ENCODE results near the gene TCF7.

The TCF7 gene

GRCh38 chr5:134088994-134089560 lies 25.4 kb upstream of the TCF7 start:
- in situ Hi-C loops (cut with HindIII; ENCODE audit: low sequenced_read_pairs), result loop anchor here (5.0 kb wide), 2 partner anchors 37 to 38 kb away; no protein-coding TSS in a partner anchor

GRCh38 chr5:134090522-134090921 lies 24.0 kb upstream of the TCF7 start:
- in situ Hi-C loops (cut with HindIII; ENCODE audit: low sequenced_read_pairs), result no loop called here

GRCh38 chr5:134091626-134092121 lies 22.8 kb upstream of the TCF7 start:
- in situ Hi-C loops (cut with HindIII; ENCODE audit: low sequenced_read_pairs), result no loop called here

GRCh38 chr5:134092875-134093274 lies 21.6 kb upstream of the TCF7 start:
- in situ Hi-C loops (cut with HindIII; ENCODE audit: low sequenced_read_pairs), result no loop called here

- in situ Hi-C loops (cut with HindIII; ENCODE audit: low sequenced_read_pairs), result no loop called here
Observed at GRCh38 chr5:134093351-134093750, 21.1 kb upstream of the TCF7 start.

- in situ Hi-C loops (cut with HindIII; ENCODE audit: low sequenced_read_pairs), result no loop called here
Observed at GRCh38 chr5:134095293-134095692, 19.2 kb upstream of the TCF7 start.

- in situ Hi-C loops (cut with HindIII; ENCODE audit: low sequenced_read_pairs), result no loop called here
Observed at GRCh38 chr5:134095887-134096589, 18.4 kb upstream of the TCF7 start.

GRCh38 chr5:134097211-134097749 lies 17.2 kb upstream of the TCF7 start:
- in situ Hi-C loops (cut with HindIII; ENCODE audit: low sequenced_read_pairs), result no loop called here

GRCh38 chr5:134098690-134099089 lies 15.8 kb upstream of the TCF7 start:
- in situ Hi-C loops (cut with HindIII; ENCODE audit: low sequenced_read_pairs), result no loop called here

GRCh38 chr5:134099288-134099872 lies 15.1 kb upstream of the TCF7 start:
- in situ Hi-C loops (cut with HindIII; ENCODE audit: low sequenced_read_pairs), result no loop called here

GRCh38 chr5:134099939-134100282 lies 14.6 kb upstream of the TCF7 start:
- in situ Hi-C loops (cut with HindIII; ENCODE audit: low sequenced_read_pairs), result no loop called here

GRCh38 chr5:134100283-134101091 lies 14.0 kb upstream of the TCF7 start:
- in situ Hi-C loops (cut with HindIII; ENCODE audit: low sequenced_read_pairs), result no loop called here

- in situ Hi-C loops (cut with HindIII; ENCODE audit: low sequenced_read_pairs), result no loop called here
Observed at GRCh38 chr5:134101686-134102439, 12.6 kb upstream of the TCF7 start.

- in situ Hi-C loops (cut with HindIII; ENCODE audit: low sequenced_read_pairs), result no loop called here
Observed at GRCh38 chr5:134103397-134103796, 11.1 kb upstream of the TCF7 start.

- in situ Hi-C loops (cut with HindIII; ENCODE audit: low sequenced_read_pairs), result no loop called here
Observed at GRCh38 chr5:134103998-134104654, 10.4 kb upstream of the TCF7 start.

GRCh38 chr5:134106991-134107701 lies 7.3 kb upstream of the TCF7 start:
- in situ Hi-C loops (cut with HindIII; ENCODE audit: low sequenced_read_pairs), result no loop called here

GRCh38 chr5:134107779-134108178 lies 6.7 kb upstream of the TCF7 start:
- in situ Hi-C loops (cut with HindIII; ENCODE audit: low sequenced_read_pairs), result no loop called here

- in situ Hi-C loops (cut with HindIII; ENCODE audit: low sequenced_read_pairs), result no loop called here
Observed at GRCh38 chr5:134110382-134110781, 4.1 kb upstream of the TCF7 start.
